DND-41 (cell line): ENCODE data around the gene AP1M2.

Experiments
- ATAC-seq: fragments of 200-7000 bp; cut with Tn5 transposase; 3 replicates; pipeline ENCODE4 v1.9.1; 2021; ENCODE audit warnings: low read depth; ENCODE audit not compliant: insufficient read depth
- DNase-seq: peaks from one replicate; pipeline ENCODE4 v3.0.0-alpha.2; 2020
- H2AFZ ChIP-seq: 2 replicates; pipeline ENCODE4 v1.6.0; 2012; ENCODE audit warnings: low read depth, low read length
- H3K27ac ChIP-seq: 2 replicates; pipeline ENCODE4 v1.5.1; 2012; ENCODE audit warnings: low read length, inconsistent platforms
- H3K27me3 ChIP-seq: fragments of 200-600 bp; sonication (generic); 2 replicates; pipeline ENCODE4 v1.6.0; 2012; ENCODE audit warnings: low read length, mild to moderate bottlenecking, inconsistent platforms; ENCODE audit not compliant: insufficient read depth, poor library complexity
- H3K36me3 ChIP-seq: 2 replicates; pipeline ENCODE4 v1.5.1; 2012; ENCODE audit warnings: low read length, inconsistent platforms; ENCODE audit not compliant: insufficient read depth
- H3K4me1 ChIP-seq: 2 replicates; pipeline ENCODE4 v1.5.1; 2012; ENCODE audit warnings: mild to moderate bottlenecking, low read length; ENCODE audit not compliant: insufficient read depth
- H3K4me2 ChIP-seq: 2 replicates; pipeline ENCODE4 v1.6.0; 2012; ENCODE audit warnings: mild to moderate bottlenecking, moderate library complexity, low read length, inconsistent platforms; ENCODE audit not compliant: insufficient read depth
- H3K4me3 ChIP-seq, 2 experiments: fragments of 200-600 bp in 1 of 2; shearing (Covaris generic) in 1 of 2; 2 replicates each; pipeline ENCODE4 v1.5.1; 2012 to 2016; ENCODE audit warnings: inconsistent platforms in 2 of 2, low read length in 2 of 2, mild to moderate bottlenecking in 2 of 2, low read depth in 1 of 2, moderate library complexity in 1 of 2
- H3K79me2 ChIP-seq: 2 replicates; pipeline ENCODE4 v1.6.0; 2012; ENCODE audit warnings: low read length, inconsistent platforms; ENCODE audit not compliant: insufficient read depth
- H3K9ac ChIP-seq: 2 replicates; pipeline ENCODE4 v1.6.0; 2012; ENCODE audit warnings: low read depth, mild to moderate bottlenecking, inconsistent platforms, low read length, moderate library complexity
- H3K9me3 ChIP-seq: 2 replicates; pipeline ENCODE4 v1.5.1; 2012; ENCODE audit warnings: low read length, moderate library complexity, mild to moderate bottlenecking, inconsistent platforms; ENCODE audit not compliant: insufficient read depth, severe bottlenecking
- H4K20me1 ChIP-seq: 2 replicates; pipeline ENCODE4 v1.6.0; 2012; ENCODE audit warnings: low read length; ENCODE audit not compliant: insufficient read depth
- CTCF ChIP-seq: IDR thresholded peaks from 2 replicates; pipeline ENCODE4 v1.5.1; 2012; ENCODE audit warnings: borderline replicate concordance, low read length, moderate library complexity, mild to moderate bottlenecking; ENCODE audit not compliant: poor library complexity, severe bottlenecking; ENCODE audit errors: extremely low read depth
- EZH2 ChIP-seq: IDR thresholded peaks from 3 replicates; pipeline ENCODE4 v1.6.1; 2012; ENCODE audit warnings: borderline replicate concordance, low read depth, mild to moderate bottlenecking, moderate library complexity, low read length, inconsistent platforms; ENCODE audit not compliant: severe bottlenecking

AP1M2 gene

GRCh38 chr19:10549733-10550132, 37.4 kb downstream of the AP1M2 start:
- peaks cover 52% of the 10 kb centered on the region for H3K79me2 ChIP-seq
- no peaks in the 10 kb centered on the region for H3K27me3 ChIP-seq
- ATAC-seq (no peak), DNase-seq (no peak)
- H3K9ac ChIP-seq, result no peak overlapping the region
- no peaks in the 10 kb centered on the region for H3K9me3 ChIP-seq
- no peak overlapping the region for H3K4me3 ChIP-seq
- no peak for TF ChIP-seq CTCF
- TF ChIP-seq EZH2, result no peak
- no peak overlapping the region for H3K27ac ChIP-seq
- H3K4me1 ChIP-seq, result peaks cover 58% of the 10 kb centered on the region
- H2AFZ ChIP-seq, result no peak overlapping the region
- no peak overlapping the region for H3K4me2 ChIP-seq
- peaks cover 71% of the 10 kb centered on the region for H3K36me3 ChIP-seq
- peaks cover 14% of the 10 kb centered on the region for H4K20me1 ChIP-seq

GRCh38 chr19:10548746-10549276, 38.3 kb downstream of the AP1M2 start:
- no peak for TF ChIP-seq CTCF
- no peak for TF ChIP-seq EZH2
- Histone ChIP-seq H3K27me3 (no peaks in the 10 kb centered on the region), H3K36me3 (peaks cover 70% of the 10 kb centered on the region), H3K4me1 (peaks cover 55% of the 10 kb centered on the region), H3K4me2 (no peak overlapping the region), H2AFZ (no peak overlapping the region), H4K20me1 (peaks cover 18% of the 10 kb centered on the region), H3K79me2 (peaks cover 61% of the 10 kb centered on the region), H3K4me3 (no peak overlapping the region), H3K9me3 (no peaks in the 10 kb centered on the region), H3K27ac (no peak overlapping the region), H3K9ac (no peak overlapping the region)
- ATAC-seq (no peak), DNase-seq (no peak)

- Histone ChIP-seq H3K4me1 (peaks cover 41% of the 10 kb centered on the region), H3K36me3 (peaks cover 55% of the 10 kb centered on the region)
- ATAC-seq, result no peak
Observed at GRCh38 chr19:10546817-10547216, 40.3 kb downstream of the AP1M2 start.

More at GRCh38 chr19:10546817-10547216, 40.3 kb downstream of the AP1M2 start:
- Histone ChIP-seq H3K79me2 (peaks cover 57% of the 10 kb centered on the region), H4K20me1 (peaks cover 8% of the 10 kb centered on the region; the same call in 1 of the 2 replicates), H3K27ac (no peak overlapping the region), H3K4me3 (no peak overlapping the region), H3K9ac (no peak overlapping the region), H2AFZ (no peak overlapping the region), H3K27me3 (no peaks in the 10 kb centered on the region), H3K9me3 (no peaks in the 10 kb centered on the region), H3K4me2 (no peak overlapping the region)
- no peak for TF ChIP-seq EZH2
- TF ChIP-seq CTCF, result no peak
- no peak for DNase-seq
